PFSK-1 (cell line): Measurements from ENCODE around the gene CENPP.

Source experiments
- FOXP2 ChIP-seq: optimal IDR thresholded peaks from 2 replicates; pipeline ENCODE3; 2011; ENCODE audit warnings: borderline replicate concordance, control low read depth, inconsistent platforms; ENCODE audit not compliant: insufficient read depth; ENCODE audit errors: extremely low read length, extremely low read depth
- POLR2AphosphoS5 ChIP-seq: IDR thresholded peaks from 2 replicates; pipeline ENCODE4 v1.6.1; 2012; ENCODE audit warnings: low read depth, mild to moderate bottlenecking, control low read depth, low read length, moderate library complexity
- TAF1 ChIP-seq: IDR thresholded peaks from 2 replicates; pipeline ENCODE4 v1.6.1; 2012; ENCODE audit warnings: low read length, control low read depth, borderline replicate concordance; ENCODE audit not compliant: insufficient read depth
- TF ChIP-seq, protein P1 (sequence below), 2 experiments: IDR thresholded peaks; 2 replicates each; pipeline versions ENCODE4 v1.6.1 to v1.8.0; 2011 to 2012; ENCODE audit warnings: low read depth in 2 of 2, low read length in 2 of 2, control low read depth in 1 of 2, inconsistent platforms in 1 of 2, mild to moderate bottlenecking in 1 of 2, moderate library complexity in 1 of 2; ENCODE audit not compliant: insufficient read depth in 1 of 2

DNA sequence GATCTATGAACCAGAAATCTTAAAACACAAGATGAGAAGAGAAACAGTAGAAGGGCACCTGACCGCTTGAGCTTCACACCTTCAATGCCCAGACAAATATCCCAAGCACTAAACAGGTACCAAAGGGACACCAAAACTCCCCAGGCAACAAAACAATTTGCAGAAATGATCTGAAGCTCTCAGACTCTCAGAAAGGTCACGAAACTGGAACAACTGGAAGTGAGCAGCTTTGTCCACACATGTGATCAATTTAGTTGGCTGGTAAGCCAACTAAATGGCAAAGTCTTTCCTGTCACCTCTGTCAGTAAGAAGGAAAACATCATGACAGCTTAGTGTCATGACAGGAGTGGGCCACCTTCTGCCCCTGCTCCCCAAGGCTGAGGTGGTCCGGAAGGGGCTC is 340.1 kb downstream of the CENPP start:
- TF ChIP-seq POLR2AphosphoS5 = no peak
- TF ChIP-seq, protein P1, sequence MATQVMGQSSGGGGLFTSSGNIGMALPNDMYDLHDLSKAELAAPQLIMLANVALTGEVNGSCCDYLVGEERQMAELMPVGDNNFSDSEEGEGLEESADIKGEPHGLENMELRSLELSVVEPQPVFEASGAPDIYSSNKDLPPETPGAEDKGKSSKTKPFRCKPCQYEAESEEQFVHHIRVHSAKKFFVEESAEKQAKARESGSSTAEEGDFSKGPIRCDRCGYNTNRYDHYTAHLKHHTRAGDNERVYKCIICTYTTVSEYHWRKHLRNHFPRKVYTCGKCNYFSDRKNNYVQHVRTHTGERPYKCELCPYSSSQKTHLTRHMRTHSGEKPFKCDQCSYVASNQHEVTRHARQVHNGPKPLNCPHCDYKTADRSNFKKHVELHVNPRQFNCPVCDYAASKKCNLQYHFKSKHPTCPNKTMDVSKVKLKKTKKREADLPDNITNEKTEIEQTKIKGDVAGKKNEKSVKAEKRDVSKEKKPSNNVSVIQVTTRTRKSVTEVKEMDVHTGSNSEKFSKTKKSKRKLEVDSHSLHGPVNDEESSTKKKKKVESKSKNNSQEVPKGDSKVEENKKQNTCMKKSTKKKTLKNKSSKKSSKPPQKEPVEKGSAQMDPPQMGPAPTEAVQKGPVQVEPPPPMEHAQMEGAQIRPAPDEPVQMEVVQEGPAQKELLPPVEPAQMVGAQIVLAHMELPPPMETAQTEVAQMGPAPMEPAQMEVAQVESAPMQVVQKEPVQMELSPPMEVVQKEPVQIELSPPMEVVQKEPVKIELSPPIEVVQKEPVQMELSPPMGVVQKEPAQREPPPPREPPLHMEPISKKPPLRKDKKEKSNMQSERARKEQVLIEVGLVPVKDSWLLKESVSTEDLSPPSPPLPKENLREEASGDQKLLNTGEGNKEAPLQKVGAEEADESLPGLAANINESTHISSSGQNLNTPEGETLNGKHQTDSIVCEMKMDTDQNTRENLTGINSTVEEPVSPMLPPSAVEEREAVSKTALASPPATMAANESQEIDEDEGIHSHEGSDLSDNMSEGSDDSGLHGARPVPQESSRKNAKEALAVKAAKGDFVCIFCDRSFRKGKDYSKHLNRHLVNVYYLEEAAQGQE (IDR thresholded peaks at IDR 0.05; ENCODE audit: insufficient read depth in 1 of 2, low read depth in 2 of 2, low read length in 2 of 2) = no peak
- no peak for TF ChIP-seq TAF1
- TF ChIP-seq FOXP2 = no peak
